Tibial nerve (tissue), 4 donors: ENCODE data around the gene PTPRD. TPM values are rescaled to one million over a fixed set of nuclear protein-coding genes. Genes with fewer than 3 reads are reported as not detected.
A peak's percentile ranks its signal among the peaks of the same experiment; 100 is the strongest.

Experiments used
- DNase-seq, 2 donors: peaks; one replicate each; pipeline ENCODE4 v3.0.0-alpha.2; 2019; ENCODE audit warnings: low spot score in 2 of 2
- H3K27ac ChIP-seq, 4 donors: fragments of 200-600 bp; sonication (generic) in 3 of 4; one replicate each; pipeline ENCODE4 v1.5.1; 2017 to 2019; ENCODE audit warnings: mild to moderate bottlenecking in 1 of 4
- H3K27me3 ChIP-seq, 2 donors: fragments of 200-600 bp; sonication (generic) in 1 of 2; one replicate each; pipeline versions ENCODE4 v1.5.1 to v1.6.0; 2017 to 2019
- H3K36me3 ChIP-seq, 3 donors: fragments of 200-600 bp; sonication (generic); one replicate each; pipeline ENCODE4 v1.5.1; 2018 to 2019
- H3K4me1 ChIP-seq, 4 donors: fragments of 200-600 bp; sonication (generic) in 3 of 4; one replicate each; pipeline ENCODE4 v1.5.1; 2017 to 2019
- H3K4me3 ChIP-seq, 4 donors: fragments of 200-600 bp; sonication (generic) in 3 of 4; one replicate each; pipeline ENCODE4 v1.5.1; 2017 to 2019; ENCODE audit warnings: mild to moderate bottlenecking in 1 of 4, moderate library complexity in 1 of 4
- H3K9me3 ChIP-seq, 4 donors: fragments of 200-600 bp; sonication (generic) in 3 of 4; one replicate each; pipeline ENCODE4 v1.5.1; 2017 to 2019
- EP300 ChIP-seq, 2 donors: sonication (generic); formaldehyde crosslinking; IDR thresholded peaks; one replicate each; pipeline ENCODE4 v1.6.1; 2017; ENCODE audit warnings: antibody characterized with exemption in 2 of 2, mild to moderate bottlenecking in 1 of 2
- POLR2A ChIP-seq, 2 donors: fragments of 450-650 bp; IDR thresholded peaks; one replicate each; pipeline ENCODE4 v1.6.1; 2017; ENCODE audit warnings: antibody characterized with exemption in 2 of 2, mild to moderate bottlenecking in 2 of 2, moderate library complexity in 2 of 2
- WGBS, 2 donors: methylation state at CpG; one replicate each; pipeline ENCODE4 v1.1.5; 2018; 5-methylcytosine and 5-hydroxymethylcytosine counted together
- total RNA-seq, 4 donors: library from RNA; depleted of rRNA; stranded (reverse); fragments of >200 nt; gene quantifications; one replicate each; pipeline ENCODE4 v1.1.0, GENCODE V29; 2016
- TF ChIP-seq, protein P1 (sequence below), 5 experiments: fragments of 200-600 bp in 3 of 5; fragments of 450-650 bp in 2 of 5; sonication (generic) in 3 of 5; IDR thresholded peaks; one replicate each; pipeline ENCODE4 v1.5.1; 2016 to 2019; ENCODE audit warnings: antibody characterized with exemption in 5 of 5, mild to moderate bottlenecking in 3 of 5, moderate library complexity in 2 of 5

The PTPRD gene
- total RNA-seq, 4 donors from 2014 or later = 1.7 to 13.2 (median 5.1) TPM

DNA sequence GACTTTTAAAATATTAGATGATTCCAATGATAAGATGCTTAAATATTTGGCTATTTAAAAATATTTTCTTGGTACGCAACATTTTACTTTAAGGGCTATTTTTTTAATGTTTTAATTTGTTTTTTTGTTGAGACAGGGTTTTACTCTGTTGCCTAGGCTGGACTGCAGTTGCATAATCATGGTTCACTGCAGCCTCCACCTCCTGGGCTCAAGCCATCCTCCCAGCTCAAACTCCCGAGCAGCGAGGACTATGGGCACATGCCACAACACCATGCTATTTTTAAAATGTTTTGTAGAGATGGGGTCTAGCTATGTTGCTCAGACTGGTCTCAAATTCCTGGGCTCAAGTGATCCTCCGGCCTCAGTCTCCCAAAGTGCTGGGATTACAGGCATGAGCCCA, 1963.0 kb downstream of the PTPRD start:
- H3K36me3 ChIP-seq = no peaks in the 10 kb centered on the region
- 82 to 94% methylated on average over 4 of the region's 4 CpGs for WGBS, 2 donors

DNA sequence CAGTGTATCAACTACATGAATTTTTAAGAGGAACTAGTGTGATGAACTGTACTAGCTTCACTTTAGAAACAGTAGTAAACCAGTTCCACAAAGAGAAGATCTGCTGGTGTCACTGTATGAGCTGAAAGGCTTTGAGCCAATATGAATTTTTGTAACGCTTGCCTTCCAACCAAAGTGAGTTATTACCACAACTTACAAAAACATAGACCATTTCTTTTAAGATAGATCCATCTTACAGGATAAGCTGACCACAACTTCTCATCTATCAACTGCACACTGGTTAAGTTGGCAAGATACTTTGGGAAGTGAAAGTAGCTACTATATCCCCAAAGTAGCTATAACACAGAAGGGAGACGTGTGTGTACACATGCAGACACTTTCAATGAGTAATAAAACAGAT, 1963.6 kb downstream of the PTPRD start:
- Histone ChIP-seq H3K4me3 (no peak overlapping the region), H3K36me3 (no peaks in the 10 kb centered on the region), H3K27me3 (no peaks in the 10 kb centered on the region), H3K27ac (no peak overlapping the region), H3K4me1 (no peaks in the 10 kb centered on the region), H3K9me3 (no peaks in the 10 kb centered on the region)
- DNase-seq = no peak
- 63 to 68% methylated on average over 2 of the region's 2 CpGs for WGBS, 2 donors
- TF ChIP-seq POLR2A (IDR thresholded peaks at IDR 0.05) (no peak), EP300 (IDR thresholded peaks at IDR 0.05) (peak in 1 of 2 donors; percentile 16)

More for the DNA sequence above, 1963.0 kb downstream of the PTPRD start:
- DNase-seq = no peak
- H3K4me1 ChIP-seq = no peaks in the 10 kb centered on the region
- no peak overlapping the region for H3K27ac ChIP-seq
- no peaks in the 10 kb centered on the region for H3K9me3 ChIP-seq
- TF ChIP-seq, protein P1, sequence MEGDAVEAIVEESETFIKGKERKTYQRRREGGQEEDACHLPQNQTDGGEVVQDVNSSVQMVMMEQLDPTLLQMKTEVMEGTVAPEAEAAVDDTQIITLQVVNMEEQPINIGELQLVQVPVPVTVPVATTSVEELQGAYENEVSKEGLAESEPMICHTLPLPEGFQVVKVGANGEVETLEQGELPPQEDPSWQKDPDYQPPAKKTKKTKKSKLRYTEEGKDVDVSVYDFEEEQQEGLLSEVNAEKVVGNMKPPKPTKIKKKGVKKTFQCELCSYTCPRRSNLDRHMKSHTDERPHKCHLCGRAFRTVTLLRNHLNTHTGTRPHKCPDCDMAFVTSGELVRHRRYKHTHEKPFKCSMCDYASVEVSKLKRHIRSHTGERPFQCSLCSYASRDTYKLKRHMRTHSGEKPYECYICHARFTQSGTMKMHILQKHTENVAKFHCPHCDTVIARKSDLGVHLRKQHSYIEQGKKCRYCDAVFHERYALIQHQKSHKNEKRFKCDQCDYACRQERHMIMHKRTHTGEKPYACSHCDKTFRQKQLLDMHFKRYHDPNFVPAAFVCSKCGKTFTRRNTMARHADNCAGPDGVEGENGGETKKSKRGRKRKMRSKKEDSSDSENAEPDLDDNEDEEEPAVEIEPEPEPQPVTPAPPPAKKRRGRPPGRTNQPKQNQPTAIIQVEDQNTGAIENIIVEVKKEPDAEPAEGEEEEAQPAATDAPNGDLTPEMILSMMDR (IDR thresholded peaks at IDR 0.05) = no peak
- no peak for TF ChIP-seq EP300 (IDR thresholded peaks at IDR 0.05)
- no peak for TF ChIP-seq POLR2A (IDR thresholded peaks at IDR 0.05)
- H3K27me3 ChIP-seq = no peaks in the 10 kb centered on the region
- no peak overlapping the region for H3K4me3 ChIP-seq

DNA sequence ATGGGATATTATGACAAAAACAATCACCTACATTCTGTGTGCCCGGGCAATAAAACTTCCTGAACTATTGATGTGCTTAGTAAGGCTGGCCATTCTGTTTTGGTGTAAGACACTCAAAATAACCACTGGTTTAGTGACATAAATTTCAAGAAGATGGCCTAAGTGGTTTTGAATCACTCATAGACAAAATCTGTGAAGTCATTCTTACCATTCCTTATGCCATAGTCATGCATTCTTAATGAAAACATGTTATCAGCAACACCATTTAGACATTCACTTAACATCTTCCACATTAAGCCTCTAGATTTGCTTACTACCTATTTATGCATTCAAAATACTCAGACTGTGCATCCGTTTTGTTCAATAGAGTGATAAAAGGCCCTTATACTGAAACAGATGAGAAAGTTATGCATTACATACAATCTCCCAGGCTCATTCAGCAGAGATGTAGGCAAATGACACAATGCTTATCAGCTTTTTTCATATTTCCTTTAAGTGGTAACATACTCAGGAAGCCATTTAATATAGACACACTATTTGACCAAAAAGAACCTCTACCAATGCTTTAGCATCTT, 1964.4 kb downstream of the PTPRD start:
- H3K27me3 ChIP-seq = no peaks in the 10 kb centered on the region
- 72 to 80% methylated on average over 2 of the region's 2 CpGs for WGBS, 2 donors
- H3K9me3 ChIP-seq = no peaks in the 10 kb centered on the region
- no peak for DNase-seq
- H3K27ac ChIP-seq = no peak overlapping the region
- H3K4me3 ChIP-seq = no peak overlapping the region
- no peaks in the 10 kb centered on the region for H3K36me3 ChIP-seq
- TF ChIP-seq EP300 (IDR thresholded peaks at IDR 0.05) (no peak), POLR2A (IDR thresholded peaks at IDR 0.05) (no peak)
- no peaks in the 10 kb centered on the region for H3K4me1 ChIP-seq

DNA sequence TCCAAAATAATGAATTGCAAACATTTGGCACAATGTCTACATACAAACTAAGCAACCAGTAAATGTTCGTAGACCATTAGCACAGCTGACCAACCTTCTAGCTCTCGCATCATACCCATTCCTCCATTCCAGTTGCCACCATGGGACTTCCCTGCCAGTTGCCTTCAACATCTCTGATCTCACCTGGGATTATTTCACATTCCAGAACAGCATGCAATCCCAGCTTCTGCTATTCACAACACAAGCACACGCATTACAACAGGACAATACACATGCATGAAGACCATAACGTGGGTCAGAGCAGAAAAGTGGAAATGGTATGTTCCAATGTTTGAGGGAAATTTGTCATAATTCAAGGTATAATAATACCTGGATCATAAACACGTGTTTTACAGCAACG, 1965.0 kb downstream of the PTPRD start:
- 92 to 93% methylated on average over 6 of the region's 6 CpGs for WGBS, 2 donors
- Histone ChIP-seq H3K27me3 (no peaks in the 10 kb centered on the region), H3K9me3 (no peaks in the 10 kb centered on the region), H3K4me1 (no peaks in the 10 kb centered on the region), H3K27ac (no peak overlapping the region), H3K4me3 (no peak overlapping the region), H3K36me3 (no peaks in the 10 kb centered on the region)
- no peak for DNase-seq
- TF ChIP-seq, protein P1 (IDR thresholded peaks at IDR 0.05) = no peak
- no peak for TF ChIP-seq EP300 (IDR thresholded peaks at IDR 0.05)
- no peak for TF ChIP-seq POLR2A (IDR thresholded peaks at IDR 0.05)

DNA sequence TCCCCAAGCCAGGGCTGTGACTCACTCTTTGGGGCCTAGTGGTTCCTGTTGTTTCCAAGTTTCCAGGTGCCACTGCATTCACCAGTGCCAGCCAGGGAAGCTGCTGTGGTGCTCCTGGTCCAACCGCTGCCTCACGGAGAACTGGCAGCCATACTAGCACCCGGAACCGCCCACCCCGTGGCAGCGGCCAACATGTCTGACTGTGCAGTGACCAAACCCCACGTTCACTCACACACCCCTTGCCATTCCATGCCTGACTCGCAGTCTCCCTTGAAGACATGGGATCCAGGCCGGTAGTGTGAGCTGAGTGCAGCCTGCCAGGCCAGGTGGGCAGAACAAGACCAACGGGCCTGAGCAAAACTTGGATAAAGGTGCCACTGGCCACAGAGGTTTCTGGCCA, 1968.2 kb downstream of the PTPRD start:
- no peak overlapping the region for H3K27ac ChIP-seq
- TF ChIP-seq EP300 (IDR thresholded peaks at IDR 0.05) = no peak
- TF ChIP-seq POLR2A (IDR thresholded peaks at IDR 0.05) = no peak
- TF ChIP-seq, protein P1 (IDR thresholded peaks at IDR 0.05) = no peak
- no peak overlapping the region for H3K4me3 ChIP-seq
- no peaks in the 10 kb centered on the region for H3K9me3 ChIP-seq
- DNase-seq = no peak
- H3K36me3 ChIP-seq = no peaks in the 10 kb centered on the region
- WGBS, 2 donors = 94 to 95% methylated on average over 10 of the region's 10 CpGs
- H3K27me3 ChIP-seq = no peaks in the 10 kb centered on the region
- no peaks in the 10 kb centered on the region for H3K4me1 ChIP-seq

DNA sequence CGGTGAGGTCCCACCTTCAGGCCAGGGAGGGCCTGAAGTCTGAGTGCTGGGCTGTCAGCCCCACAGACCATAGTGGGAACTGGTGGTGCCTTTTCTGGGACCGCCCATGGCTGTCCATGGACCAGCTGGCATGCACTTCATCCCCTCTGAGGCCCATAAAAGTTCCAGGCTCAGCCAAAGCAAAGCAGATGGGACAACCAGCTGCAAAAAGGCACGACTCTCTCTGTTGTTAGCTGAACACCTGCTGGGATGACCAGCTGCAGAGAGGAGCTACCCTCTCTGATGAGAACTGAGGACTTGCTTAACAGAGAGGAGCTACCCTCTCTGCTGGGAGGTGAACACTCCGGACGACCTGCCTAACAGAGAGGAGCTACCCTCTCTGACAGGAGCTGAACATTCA, 1968.9 kb downstream of the PTPRD start:
- H3K27me3 ChIP-seq = no peaks in the 10 kb centered on the region
- 80 to 88% methylated on average over 3 to 5 of the region's 5 CpGs for WGBS, 2 donors
- no peak for TF ChIP-seq POLR2A (IDR thresholded peaks at IDR 0.05)
- no peak for TF ChIP-seq EP300 (IDR thresholded peaks at IDR 0.05)
- TF ChIP-seq, protein P1 (IDR thresholded peaks at IDR 0.05) = no peak
- H3K4me3 ChIP-seq = no peak overlapping the region
- no peak for DNase-seq
- H3K36me3 ChIP-seq = no peaks in the 10 kb centered on the region
- H3K27ac ChIP-seq = no peak overlapping the region
- no peaks in the 10 kb centered on the region for H3K4me1 ChIP-seq
- no peaks in the 10 kb centered on the region for H3K9me3 ChIP-seq
